Measurements from ENCODE around the gene PSD4. TPM values are rescaled to one million over a fixed set of nuclear protein-coding genes. Genes with fewer than 3 reads are reported as not detected.

Gene PSD4
- total RNA-seq, 1 donor from 2014 or later = 0.39 TPM

DNA sequence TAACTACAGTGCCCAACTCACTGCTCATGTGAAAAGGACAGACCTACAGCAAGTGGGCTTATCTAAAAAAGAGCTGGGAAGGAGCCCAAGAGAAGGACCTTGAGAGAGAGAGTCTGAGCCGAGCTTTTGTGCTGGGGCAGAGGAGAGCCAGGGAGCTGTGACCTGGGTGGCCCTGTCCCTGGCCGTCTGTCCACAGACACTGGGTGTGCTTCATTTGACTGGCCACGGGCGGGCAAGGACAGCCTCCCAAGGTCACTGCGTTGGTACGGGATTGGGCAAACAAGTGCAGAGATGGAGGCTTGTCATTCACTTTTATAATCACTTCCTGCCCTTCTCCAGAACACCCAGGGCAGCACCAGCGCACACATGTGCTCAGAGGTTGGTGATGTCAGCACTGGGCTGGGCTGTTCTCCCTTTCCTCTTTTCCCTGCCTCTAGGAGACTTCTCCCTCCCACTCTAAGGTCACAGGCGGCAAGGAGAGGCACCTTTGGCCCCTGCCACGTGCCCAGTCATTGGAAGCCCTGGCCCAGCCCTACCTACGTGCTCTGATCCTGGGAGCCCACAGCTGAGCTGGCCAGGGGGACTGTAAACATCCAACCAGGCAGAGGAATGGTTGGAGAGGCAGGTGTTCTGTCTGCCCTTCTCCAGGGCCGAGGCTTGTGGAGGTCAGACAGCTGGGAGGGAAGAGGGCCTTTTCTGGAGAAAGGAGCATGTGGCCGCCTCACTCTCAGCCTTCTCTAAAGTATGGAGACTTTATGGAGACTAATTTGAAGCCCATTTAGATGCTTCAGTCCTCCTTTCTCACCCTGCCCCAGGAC, 6.4 kb upstream of the PSD4 start:
- no peak for DNase-seq (ENCODE audit: low read depth in 2 of 2)

- DNase-seq (ENCODE audit: low read depth in 2 of 2) = no peak
Observed at GRCh38 chr2:113167962-113168340, 5.8 kb upstream of the PSD4 start.

DNA sequence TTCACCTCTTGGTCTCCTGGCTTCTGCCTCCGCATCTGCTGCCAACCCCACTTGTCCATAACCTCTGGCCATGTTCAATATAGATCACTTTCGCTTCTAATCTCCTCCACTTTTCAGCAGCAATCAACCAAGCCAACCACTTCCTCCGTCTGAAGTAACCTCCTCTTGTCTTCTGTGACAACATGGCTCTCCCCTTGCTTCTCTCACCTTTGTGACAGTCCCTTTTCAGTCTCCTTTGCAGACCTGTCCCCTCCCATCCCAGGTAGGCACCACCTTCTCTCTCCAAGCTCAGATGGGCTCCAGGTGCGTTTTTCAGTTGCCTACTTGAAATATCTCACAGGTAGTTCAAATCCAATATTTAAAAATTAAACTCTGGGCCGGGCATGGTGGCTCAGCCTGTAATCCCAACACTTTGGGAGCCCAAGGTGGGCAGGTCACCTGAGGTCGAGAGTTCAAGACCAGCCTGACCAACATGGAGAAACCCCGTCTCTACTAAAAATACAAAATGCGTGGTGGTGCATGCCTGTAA, 4.7 kb upstream of the PSD4 start:
- no peak for DNase-seq (ENCODE audit: low read depth in 2 of 2)

DNA sequence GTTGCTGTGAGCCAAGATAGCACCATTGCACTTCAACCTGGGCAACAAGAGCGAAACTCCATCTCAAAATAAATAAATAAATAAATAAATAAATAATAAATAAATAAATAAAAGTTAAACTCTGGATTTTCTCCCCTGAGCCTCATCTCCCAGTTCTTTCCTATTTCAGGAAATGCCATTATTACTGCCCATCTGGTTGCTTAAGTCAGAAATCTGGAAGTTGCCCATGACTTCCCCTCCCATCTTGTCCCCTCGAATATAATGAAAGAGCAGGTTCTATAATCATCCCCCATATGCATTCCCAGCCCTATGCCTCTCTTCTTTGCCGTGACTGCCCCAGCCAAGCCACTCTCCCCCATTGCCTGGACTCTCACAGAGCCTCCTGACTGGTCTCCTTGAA, 4.2 kb upstream of the PSD4 start:
- no peak for DNase-seq (ENCODE audit: low read depth in 2 of 2)

DNA sequence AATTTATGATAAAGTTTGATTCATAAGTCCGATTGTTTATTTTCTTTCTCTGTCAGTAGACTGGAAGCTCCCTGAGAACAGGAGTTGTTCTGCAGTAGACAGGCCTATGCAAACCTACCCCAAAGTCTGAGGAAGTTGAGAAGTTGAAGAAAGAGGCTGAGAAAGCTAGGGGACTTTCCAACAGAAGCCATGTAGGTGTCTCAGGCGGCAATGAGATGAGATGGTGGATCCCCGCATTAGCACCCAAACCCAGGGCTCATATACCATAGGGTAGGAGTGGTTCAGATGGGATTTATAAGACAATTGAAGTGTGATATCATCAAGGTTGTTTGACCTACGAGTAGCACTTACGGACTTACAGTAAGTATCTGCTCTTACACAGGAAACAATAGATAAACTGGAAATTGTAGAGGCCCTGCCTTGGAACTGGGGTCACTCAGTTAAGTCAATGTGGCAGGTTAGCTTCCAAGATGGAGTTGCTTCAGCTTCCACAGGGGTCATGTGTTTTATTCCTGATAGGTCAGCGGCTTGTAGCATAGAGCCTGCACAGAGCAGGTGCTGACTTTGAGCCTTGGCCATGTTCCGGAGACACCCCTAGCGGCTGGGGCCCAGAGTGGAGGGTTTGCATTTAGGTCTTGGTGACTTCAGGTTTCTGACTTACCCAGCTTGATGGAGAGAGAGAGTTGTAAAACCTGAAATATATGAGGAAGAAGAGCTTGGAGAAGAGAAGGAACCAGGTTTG, 2.3 kb upstream of the PSD4 start:
- no peak for DNase-seq (ENCODE audit: low read depth in 2 of 2)

- no peak for DNase-seq (ENCODE audit: low read depth in 2 of 2)
Observed at GRCh38 chr2:113172721-113173541, 840 bp upstream of the PSD4 start.

- DNase-seq (ENCODE audit: low read depth in 2 of 2) = no peak
Observed at GRCh38 chr2:113174376-113174750, 592 bp downstream of the PSD4 start.

- DNase-seq (ENCODE audit: low read depth in 2 of 2) = no peak
Observed at GRCh38 chr2:113175042-113175628, 1.4 kb downstream of the PSD4 start.

DNA sequence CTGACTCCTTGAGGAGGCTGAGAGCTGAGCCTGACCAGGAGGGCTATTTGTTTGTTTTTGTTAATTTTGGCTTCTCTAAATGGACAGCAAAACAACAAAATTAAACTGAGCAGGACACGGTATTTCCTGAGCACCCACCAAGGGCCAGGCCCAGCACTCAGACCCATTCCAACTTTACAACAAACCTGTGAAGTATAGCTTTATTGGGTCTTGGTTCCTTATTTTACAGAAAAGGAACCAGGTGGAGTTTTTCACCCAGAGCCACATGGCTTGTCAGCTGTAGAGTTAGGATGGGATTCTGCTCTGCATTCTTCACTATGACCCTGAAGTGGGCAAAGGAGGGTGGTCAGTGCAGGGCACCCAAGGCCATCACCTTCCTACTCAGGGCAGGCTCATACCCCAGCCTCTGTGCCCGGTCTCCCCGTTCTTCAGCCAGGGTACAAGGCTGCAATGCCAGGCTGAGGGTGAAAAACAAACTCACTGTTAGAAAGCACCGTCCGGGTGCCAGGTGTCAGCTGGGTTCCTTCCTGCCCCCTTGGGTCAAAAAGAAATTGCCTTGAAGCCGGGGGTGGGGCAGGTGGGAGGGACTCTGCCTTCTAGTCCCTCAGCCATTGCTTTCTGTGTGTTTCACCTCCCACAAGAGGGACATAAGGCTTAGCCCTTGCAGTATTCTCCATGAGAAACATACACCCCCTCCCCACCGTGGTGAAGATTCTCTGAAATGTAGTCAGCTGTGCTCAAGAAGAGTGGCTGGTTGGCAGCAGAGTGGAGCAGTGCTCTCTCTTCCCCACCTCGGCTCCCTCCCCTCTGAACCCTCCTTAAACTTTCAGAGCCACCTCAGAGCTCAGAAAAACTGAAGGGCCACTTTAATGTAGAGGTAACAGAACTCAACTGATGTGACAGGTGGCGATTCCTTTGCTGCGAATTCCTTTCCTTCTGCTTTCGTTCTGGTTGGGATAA, 2.2 kb downstream of the PSD4 start:
- DNase-seq (ENCODE audit: low read depth in 2 of 2) = no peak

- no peak for DNase-seq (ENCODE audit: low read depth in 2 of 2)
Observed at GRCh38 chr2:113176696-113177355, 3.1 kb downstream of the PSD4 start.

DNA sequence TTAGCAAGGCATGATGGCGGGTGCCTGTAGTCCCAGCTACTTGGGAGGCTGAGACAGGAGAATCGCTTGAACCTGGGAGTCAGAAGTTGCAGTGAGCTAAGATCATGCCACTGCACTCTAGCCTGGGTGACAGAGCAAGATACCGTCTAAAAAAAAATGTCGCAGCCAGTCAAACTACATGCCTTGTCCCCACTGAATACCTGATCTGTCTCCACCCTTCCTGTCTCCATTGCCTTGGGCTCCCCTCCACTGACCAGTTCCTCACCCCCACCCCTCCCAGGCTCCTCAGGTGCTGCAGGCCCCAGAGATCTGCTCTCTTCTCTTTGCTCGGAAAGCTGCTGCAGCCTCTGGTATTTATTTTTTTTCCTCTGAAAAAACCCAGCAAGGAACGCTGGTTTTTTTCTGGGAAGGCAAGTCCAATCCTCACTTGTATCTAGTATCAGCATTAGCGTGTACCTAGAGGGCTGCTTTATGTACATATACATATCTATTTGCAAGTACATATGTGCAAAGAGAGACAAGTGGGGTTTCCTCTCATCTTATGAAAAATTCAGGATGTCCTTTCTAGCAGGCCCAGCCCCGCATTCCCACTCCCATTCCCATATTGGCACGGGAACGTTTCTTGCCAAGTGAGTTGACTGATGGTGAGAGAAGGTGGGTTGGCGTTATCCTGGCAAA, 4.4 kb downstream of the PSD4 start:
- DNase-seq (ENCODE audit: low read depth in 2 of 2) = no peak

DNA sequence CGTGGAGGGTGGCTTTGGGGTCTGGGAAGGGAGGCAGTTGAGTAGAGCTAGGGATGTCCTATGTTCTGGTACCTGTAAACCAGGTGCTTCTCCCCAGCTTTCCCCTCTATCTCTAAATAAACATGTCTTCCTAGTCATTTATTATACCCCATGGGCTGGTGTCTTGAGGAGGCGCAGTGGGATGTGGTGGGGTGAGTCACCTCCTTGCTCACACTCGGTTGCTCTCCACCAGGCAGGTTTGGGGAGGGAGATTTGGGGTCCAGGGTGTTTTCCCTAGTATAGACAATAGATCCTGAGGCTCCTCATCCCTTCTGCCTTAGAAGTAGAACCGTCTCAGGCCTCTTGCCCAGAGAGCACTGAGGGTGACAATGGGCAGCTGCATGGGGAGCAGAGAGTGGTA, 5.1 kb downstream of the PSD4 start:
- no peak for DNase-seq (ENCODE audit: low read depth in 2 of 2)

GRCh38 chr2:113179446-113180045, 5.8 kb downstream of the PSD4 start:
- DNase-seq (ENCODE audit: low read depth in 2 of 2) = no peak

DNA sequence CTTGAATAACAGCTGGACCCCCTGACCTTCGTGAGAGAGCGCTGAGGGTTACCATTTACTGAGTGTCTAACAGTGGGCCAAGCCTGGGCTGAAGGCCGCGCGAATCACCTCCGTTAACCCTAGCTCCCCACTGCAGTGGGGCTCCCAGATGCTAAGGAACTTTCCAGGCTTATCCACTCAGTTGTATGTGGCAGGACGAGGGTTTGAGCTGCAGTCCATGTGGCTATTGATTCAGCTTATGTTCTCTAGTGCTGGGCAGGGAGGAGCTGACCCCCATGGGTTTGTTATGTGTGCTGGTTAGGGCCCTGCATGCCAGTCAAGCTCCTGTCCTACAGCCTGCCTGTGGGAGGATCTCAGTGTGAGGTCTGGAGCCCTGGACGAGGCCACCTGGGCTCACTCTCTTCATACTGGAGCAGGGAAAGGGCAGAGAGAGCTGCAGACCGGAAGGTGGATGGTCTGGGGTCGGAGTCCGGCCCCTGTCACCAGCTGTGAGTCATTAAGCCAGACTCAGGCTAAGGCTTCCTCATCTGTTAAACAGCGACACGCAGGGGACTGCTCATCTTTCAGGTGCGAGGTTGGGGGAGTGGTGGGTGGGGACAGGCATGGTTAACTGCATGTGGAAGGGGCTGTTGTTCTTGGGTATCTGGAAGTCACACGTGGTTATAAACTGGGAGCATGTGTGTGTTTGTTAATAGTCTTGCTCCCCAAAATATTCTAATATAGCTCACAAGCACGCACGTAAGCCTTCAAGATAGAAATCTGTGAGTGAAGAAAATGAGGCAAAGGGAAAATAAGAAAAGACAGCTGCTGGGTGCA, 6.6 kb downstream of the PSD4 start:
- DNase-seq (ENCODE audit: low read depth in 2 of 2) = no peak

DNA sequence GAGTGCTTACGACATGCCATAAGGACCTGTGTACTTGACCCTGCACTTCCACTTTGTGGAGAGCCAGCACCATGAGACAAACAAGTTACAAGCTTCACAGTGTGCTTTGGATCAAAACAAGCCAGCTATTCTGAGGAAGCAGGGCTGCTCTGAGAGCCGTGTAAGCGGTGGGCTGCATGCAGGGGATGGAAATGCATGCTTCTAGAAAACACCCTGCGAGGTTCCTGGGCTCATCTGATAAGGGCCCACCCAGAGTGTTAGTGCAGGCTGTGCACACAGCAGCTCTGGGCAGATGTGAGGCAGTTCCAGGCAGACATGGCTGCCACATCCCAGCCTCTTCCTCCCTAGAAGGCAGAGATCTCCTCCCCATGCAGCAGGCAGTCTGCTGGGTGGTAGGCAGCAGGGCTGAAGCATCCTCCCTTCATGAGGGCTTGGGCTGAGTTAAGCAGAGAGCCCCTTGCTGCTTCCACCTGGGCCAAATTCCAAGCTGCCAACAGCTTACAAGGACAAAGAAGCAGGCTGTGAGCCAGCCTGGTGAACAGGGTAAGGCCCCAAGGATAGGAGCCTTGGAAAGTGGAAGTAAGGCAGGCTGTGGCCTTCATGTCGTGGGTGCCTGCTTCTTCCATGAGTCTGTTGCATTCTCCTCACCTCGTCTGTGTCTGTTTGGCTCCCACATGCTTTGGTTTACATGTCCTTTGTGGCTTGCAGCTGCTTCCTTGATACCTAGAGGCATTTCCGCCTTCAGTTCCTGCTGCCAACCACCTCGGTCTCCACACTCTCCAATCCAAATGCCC, 7.7 kb downstream of the PSD4 start:
- DNase-seq (ENCODE audit: low read depth in 2 of 2) = peak; percentile 14 to 29

GRCh38 chr2:113182471-113183260, 8.9 kb downstream of the PSD4 start:
- no peak for DNase-seq (ENCODE audit: low read depth in 2 of 2)
